Measurements from ENCODE around the gene OLFML2A. TPM values are rescaled to one million over a fixed set of nuclear protein-coding genes. Genes with fewer than 3 reads are reported as not detected.
A peak's percentile ranks its signal among the peaks of the same experiment; 100 is the strongest.

Gene OLFML2A
- polyA plus RNA-seq, 1 experiment = 2.5 TPM

DNA sequence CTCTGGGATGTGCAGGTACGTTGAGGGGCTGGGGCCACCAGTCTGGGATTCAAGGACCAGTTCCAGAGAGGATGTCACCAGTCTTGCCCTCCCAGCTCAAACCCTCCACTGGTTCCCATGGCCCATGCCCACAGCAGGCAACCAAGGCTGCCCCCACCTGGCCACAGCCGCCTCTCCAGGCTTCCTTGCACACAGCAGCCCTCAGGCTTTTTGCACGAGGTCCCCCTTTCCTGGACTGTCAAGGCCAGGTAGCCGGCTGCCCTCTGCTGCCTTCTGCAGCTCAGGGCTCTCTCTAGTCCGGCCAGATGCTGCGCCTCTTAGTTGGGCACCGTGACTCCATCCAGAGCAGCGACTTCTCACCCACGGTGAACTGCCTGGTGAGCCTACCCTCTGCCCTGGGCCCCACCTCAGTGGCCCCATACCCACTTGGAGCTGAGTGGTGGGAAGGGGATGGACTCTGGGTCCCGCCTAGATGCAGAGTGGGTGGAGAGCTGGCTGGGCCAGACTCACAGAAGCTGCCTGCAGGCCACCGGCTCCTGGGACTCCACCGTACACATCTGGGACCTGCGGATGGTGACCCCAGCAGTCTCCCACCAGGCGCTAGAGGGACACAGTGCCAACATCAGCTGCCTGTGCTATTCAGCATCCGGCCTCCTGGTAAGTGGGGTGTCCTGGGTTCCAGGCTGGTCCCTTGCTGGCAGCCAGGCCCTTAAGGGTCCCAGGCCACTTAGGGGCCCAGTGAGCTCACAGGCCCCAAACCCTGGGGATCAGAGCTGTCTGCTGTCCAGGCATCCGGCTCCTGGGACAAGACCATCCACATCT is 79.2 kb downstream of the OLFML2A start:
- H3K36me3 ChIP-seq (ENCODE audit: control insufficient read depth, insufficient read depth, low read length) = peaks cover 35% of the 10 kb centered on the region
- no peak for DNase-seq (ENCODE audit: low read depth)
- POLR2A ChIA-PET = interaction anchor here (0.6 kb wide), 2 partner anchors 33 to 385 kb away, joined by 6 to 14 read pairs; partner anchors contain the start of gene HSPA5
- no peak overlapping the region for H3K4me3 ChIP-seq (ENCODE audit: low read depth, low read length)
- H3K27me3 ChIP-seq (ENCODE audit: control insufficient read depth, insufficient read depth, low read length) = no peaks in the 10 kb centered on the region
- peak; percentile 55 for TF ChIP-seq CTCF (IDR thresholded peaks at IDR 0.05; ENCODE audit: insufficient read depth, low read depth, low read length)
- CTCF ChIA-PET = interaction anchor here (0.8 to 36.1 kb wide), 6 partner anchors 17 to 91 kb away, joined by 3 to 1161 read pairs (median 24); partner anchors contain the start of genes NR6A1 and OLFML2A

- no peak overlapping the region for H3K4me3 ChIP-seq (ENCODE audit: low read depth, low read length)
- CTCF ChIA-PET = interaction anchor here (12.0 to 36.1 kb wide), 2 partner anchors 19 to 81 kb away, joined by 236 to 1161 read pairs; partner anchors contain the start of genes NR6A1 and OLFML2A
- H3K27me3 ChIP-seq (ENCODE audit: control insufficient read depth, insufficient read depth, low read length) = no peaks in the 10 kb centered on the region
- POLR2A ChIA-PET = no interaction called here
- peaks cover 35% of the 10 kb centered on the region for H3K36me3 ChIP-seq (ENCODE audit: control insufficient read depth, insufficient read depth, low read length)
- DNase-seq (ENCODE audit: low read depth) = no peak
- TF ChIP-seq CTCF (IDR thresholded peaks at IDR 0.05; ENCODE audit: insufficient read depth, low read depth, low read length) = no peak
These were observed 80.7 kb downstream of the OLFML2A start for GRCh38 chr9:124857533-124858162.

GRCh38 chr9:124858330-124859046 is 81.6 kb downstream of the OLFML2A start:
- CTCF ChIA-PET = interaction anchor here (1.5 to 36.1 kb wide), 3 partner anchors 20 to 82 kb away, joined by 5 to 1161 read pairs (median 236); partner anchors contain the start of genes NR6A1 and OLFML2A
- TF ChIP-seq CTCF (IDR thresholded peaks at IDR 0.05; ENCODE audit: insufficient read depth, low read depth, low read length) = no peak
- H3K36me3 ChIP-seq (ENCODE audit: control insufficient read depth, insufficient read depth, low read length) = peaks cover 35% of the 10 kb centered on the region
- no peaks in the 10 kb centered on the region for H3K27me3 ChIP-seq (ENCODE audit: control insufficient read depth, insufficient read depth, low read length)
- POLR2A ChIA-PET = no interaction called here
- H3K4me3 ChIP-seq (ENCODE audit: low read depth, low read length) = no peak overlapping the region
- DNase-seq (ENCODE audit: low read depth) = no peak

GRCh38 chr9:124859803-124860581 is 83.1 kb downstream of the OLFML2A start:
- no peaks in the 10 kb centered on the region for H3K27me3 ChIP-seq (ENCODE audit: control insufficient read depth, insufficient read depth, low read length)
- CTCF ChIA-PET = interaction anchor here (0.7 to 36.1 kb wide), 3 partner anchors 20 to 284 kb away, joined by 3 to 1161 read pairs (median 6); partner anchors contain the start of genes NR6A1, OLFML2A and SCAI
- no peak for DNase-seq (ENCODE audit: low read depth)
- peak overlapping the region; percentile 96 for H3K4me3 ChIP-seq (ENCODE audit: low read depth, low read length)
- peaks cover 35% of the 10 kb centered on the region for H3K36me3 ChIP-seq (ENCODE audit: control insufficient read depth, insufficient read depth, low read length)
- POLR2A ChIA-PET = interaction anchor here (1.1 kb wide), 1 partner anchor 381 kb away, joined by 3 read pairs; the partner anchor contains the start of gene HSPA5
- TF ChIP-seq CTCF (IDR thresholded peaks at IDR 0.05; ENCODE audit: insufficient read depth, low read depth, low read length) = no peak
